ENCODE results near the gene CYBRD1. TPM values are rescaled to one million over a fixed set of nuclear protein-coding genes. Genes with fewer than 3 reads are reported as not detected.

Gene CYBRD1, protein sequence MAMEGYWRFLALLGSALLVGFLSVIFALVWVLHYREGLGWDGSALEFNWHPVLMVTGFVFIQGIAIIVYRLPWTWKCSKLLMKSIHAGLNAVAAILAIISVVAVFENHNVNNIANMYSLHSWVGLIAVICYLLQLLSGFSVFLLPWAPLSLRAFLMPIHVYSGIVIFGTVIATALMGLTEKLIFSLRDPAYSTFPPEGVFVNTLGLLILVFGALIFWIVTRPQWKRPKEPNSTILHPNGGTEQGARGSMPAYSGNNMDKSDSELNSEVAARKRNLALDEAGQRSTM
- total RNA-seq, result 27.7 TPM in 2 replicates

DNA sequence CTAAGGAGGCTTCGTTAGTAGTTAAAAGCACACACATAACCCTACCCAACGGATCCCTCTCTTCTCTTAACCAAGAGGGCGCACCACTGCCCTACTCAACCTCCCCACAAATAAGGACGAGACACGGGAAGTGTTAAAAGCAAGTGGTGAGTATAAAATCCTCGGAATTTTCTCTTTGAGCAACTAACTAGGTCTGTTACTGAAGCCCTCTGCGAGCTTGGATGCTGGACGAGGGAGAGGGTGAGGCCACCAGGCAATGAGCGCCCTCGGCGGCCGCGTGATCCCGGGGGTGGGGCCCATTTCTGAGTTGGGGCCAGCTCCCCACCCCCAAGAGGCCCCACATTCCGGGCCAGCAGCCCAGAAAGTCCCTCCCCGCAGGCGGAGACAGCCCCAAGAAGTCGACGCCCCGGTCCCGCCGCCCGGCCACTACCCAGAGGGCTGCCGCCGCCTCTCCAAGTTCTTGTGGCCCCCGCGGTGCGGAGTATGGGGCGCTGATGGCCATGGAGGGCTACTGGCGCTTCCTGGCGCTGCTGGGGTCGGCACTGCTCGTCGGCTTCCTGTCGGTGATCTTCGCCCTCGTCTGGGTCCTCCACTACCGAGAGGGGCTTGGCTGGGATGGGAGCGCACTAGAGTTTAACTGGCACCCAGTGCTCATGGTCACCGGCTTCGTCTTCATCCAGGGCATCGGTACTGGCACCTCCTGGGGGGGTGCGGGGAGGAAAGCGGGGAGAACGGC is at the start of gene CYBRD1:
Gene CYBRD1 (plus strand): TSS at position 423 of the 736 bp plus-strand sequence. CDS start 72 bp downstream, at position 495.

Other genes starting within 250 kb of the CYBRD1 start
- 39.8 and 55.6 TPM in 2 replicates for gene METTL8, start 88.5 kb upstream of the CYBRD1 start, total RNA-seq
- gene DCAF17, start 88.2 kb upstream of the CYBRD1 start, total RNA-seq, result 22.4 and 24.7 TPM in 2 replicates
- gene DYNC1I2, start 165.0 kb downstream of the CYBRD1 start, total RNA-seq, result 92.1 and 107 TPM in 2 replicates

Data from tracheal epithelial cell (primary cell).